Measurements from ENCODE around the gene TBC1D4. TPM values are rescaled to one million over a fixed set of nuclear protein-coding genes. Genes with fewer than 3 reads are reported as not detected.

Gene TBC1D4
- total RNA-seq, 1 donor from 2014 or later, result 26.1 TPM

DNA sequence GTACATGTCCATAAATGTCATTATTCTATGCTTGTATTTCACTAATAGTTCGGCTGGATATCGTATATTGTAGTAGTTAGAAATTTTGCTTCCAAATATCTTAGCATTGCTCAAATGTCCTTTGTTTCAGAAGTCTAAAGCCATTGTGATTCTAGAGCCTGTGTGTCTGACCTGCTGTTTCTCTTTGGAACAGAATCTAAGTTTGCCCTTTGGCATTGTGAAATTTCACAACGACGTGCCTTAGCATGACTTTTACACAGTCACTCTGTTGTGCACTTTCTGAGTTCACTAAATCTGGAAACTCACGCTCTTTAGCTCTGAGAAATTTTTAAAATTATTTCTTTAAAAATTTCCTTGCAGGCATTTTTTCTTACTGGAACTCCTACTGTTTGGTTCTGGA lies 152.2 kb downstream of the TBC1D4 start:
- ATAC-seq, result peak; percentile 66

DNA sequence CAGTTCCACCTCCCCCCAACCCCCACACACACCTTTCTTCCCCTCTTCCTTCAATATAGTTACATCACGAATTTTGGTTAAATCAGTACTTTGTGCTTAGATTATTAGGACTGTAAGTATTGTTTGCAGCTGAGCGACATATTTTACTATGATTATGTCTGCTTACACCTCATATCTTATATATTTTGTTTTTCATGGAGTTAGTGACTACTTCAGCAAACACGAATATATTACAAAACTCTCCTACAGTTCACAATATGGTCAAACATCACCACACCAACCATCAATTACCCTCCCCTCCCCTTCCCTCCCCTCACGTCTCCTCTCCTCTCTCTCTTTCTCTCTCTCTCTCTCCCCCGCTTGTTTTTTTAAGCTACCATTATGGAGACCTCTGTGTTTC lies 152.9 kb downstream of the TBC1D4 start:
- Histone ChIP-seq H3K27ac (no peak overlapping the region), H3K9me3 (no peaks in the 10 kb centered on the region), H3K27me3 (no peaks in the 10 kb centered on the region), H3K4me1 (no peaks in the 10 kb centered on the region), H3K36me3 (no peaks in the 10 kb centered on the region), H3K4me3 (no peak overlapping the region)
- ATAC-seq, result no peak
- intact Hi-C loops (cut with DNase I), result no loop called here
- TF ChIP-seq, protein P1, sequence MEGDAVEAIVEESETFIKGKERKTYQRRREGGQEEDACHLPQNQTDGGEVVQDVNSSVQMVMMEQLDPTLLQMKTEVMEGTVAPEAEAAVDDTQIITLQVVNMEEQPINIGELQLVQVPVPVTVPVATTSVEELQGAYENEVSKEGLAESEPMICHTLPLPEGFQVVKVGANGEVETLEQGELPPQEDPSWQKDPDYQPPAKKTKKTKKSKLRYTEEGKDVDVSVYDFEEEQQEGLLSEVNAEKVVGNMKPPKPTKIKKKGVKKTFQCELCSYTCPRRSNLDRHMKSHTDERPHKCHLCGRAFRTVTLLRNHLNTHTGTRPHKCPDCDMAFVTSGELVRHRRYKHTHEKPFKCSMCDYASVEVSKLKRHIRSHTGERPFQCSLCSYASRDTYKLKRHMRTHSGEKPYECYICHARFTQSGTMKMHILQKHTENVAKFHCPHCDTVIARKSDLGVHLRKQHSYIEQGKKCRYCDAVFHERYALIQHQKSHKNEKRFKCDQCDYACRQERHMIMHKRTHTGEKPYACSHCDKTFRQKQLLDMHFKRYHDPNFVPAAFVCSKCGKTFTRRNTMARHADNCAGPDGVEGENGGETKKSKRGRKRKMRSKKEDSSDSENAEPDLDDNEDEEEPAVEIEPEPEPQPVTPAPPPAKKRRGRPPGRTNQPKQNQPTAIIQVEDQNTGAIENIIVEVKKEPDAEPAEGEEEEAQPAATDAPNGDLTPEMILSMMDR (IDR thresholded peaks at IDR 0.05), result no peak
- no peak for DNase-seq

More for the DNA sequence above, 152.2 kb downstream of the TBC1D4 start:
- Histone ChIP-seq H3K4me3 (no peak overlapping the region), H3K4me1 (no peaks in the 10 kb centered on the region), H3K9me3 (no peaks in the 10 kb centered on the region), H3K27me3 (no peaks in the 10 kb centered on the region), H3K36me3 (no peaks in the 10 kb centered on the region), H3K27ac (no peak overlapping the region)
- TF ChIP-seq, protein P1 (IDR thresholded peaks at IDR 0.05), result no peak
- intact Hi-C loops (cut with DNase I), result no loop called here
- DNase-seq, result no peak

DNA sequence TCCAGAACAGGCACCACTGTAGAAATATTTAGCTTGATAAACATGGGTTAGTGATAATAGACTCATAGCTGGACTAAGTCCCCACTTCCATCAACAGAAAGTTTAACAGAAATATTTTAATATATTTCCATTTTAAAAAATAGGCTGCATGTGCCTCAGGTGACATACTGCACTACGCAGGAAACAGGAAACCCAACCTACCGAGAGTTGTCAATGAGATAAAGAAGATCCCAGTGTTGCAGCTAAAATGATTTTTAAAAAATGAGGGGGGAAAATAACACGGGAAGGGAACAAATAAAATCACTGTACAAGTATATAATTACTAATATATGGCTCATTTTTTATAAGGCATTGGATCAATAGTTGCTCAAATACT lies 154.8 kb downstream of the TBC1D4 start:
- ATAC-seq (no peak), DNase-seq (no peak)
- intact Hi-C loops (cut with DNase I), result no loop called here
- TF ChIP-seq, protein P1 (IDR thresholded peaks at IDR 0.05), result no peak
- Histone ChIP-seq H3K36me3 (no peaks in the 10 kb centered on the region), H3K27ac (peak overlapping the region; percentile 32), H3K4me1 (no peaks in the 10 kb centered on the region), H3K27me3 (no peaks in the 10 kb centered on the region), H3K9me3 (no peaks in the 10 kb centered on the region), H3K4me3 (peak overlapping the region; percentile 22)

DNA sequence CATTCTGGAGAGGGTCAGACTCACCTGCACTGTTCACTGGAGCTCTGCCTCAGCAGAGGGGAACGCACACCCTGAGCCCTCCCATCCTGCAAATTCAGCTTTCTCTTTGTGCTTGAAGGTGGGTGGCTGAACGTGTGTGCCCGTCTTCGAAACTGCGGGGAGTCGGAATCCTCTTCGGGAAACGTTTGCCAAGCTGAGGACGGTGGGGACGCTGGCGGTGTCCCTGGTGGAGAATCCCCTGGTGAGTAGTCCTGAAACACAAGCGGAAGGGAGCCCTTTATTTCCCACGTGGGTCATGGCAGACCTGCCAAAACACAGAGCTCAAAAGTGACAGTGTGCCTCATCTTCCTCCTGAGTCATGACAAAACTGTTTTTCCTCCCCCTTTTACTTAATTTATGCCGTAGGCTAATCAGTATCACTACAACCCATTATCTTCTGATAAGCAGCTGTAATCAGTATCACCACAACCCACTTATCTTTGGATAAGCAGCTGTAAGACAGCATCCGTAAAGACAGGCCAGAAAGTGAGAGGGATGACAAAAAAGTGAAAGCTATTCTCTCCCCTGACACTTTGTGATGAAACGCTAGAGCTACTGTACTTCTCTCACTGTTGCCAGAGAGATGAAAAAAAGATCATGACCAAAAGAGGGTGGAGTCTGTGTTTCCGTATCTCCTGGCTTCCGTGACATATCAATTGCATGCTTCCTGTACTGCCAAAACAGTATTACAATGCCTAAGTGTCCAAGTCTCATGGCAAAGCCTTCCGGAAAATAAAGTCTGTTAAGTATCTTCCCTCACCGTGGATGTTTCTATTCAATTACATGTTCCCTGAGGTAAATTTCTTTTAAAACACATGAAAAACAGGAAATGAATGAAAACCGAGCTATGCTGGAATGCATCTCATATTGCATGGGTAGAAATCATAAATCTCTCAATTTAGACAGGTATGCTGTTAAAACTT lies 155.5 kb downstream of the TBC1D4 start:
- no peaks in the 10 kb centered on the region for H3K9me3 ChIP-seq
- no peaks in the 10 kb centered on the region for H3K4me1 ChIP-seq
- intact Hi-C loops (cut with DNase I), result no loop called here
- H3K36me3 ChIP-seq, result no peaks in the 10 kb centered on the region
- peak; percentile 90 for ATAC-seq
- TF ChIP-seq, protein P1 (IDR thresholded peaks at IDR 0.05), result no peak
- H3K27me3 ChIP-seq, result no peaks in the 10 kb centered on the region
- peak overlapping the region; percentile 39 for H3K27ac ChIP-seq
- no peak for DNase-seq
- H3K4me3 ChIP-seq, result peak overlapping the region; percentile 22

DNA sequence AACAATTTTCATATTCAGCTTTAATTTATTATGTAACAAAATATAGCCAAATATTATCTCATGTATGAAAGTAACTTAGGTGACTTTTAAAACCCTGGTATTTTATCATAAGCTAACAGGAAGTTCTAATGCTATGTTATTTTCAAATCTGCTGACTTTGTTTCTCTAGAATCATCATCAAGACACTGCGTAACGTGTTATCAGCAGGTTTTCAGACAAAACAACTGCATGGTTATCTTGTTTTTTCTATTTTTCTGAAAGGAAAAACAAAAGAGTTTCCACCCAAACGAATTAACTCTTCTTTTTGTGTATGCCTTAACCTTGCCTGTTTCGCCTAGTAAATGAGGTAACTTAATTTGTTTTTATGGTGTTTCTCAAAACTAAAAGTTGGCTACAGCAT lies 156.3 kb downstream of the TBC1D4 start:
- Histone ChIP-seq H3K27ac (peak overlapping the region; percentile 39), H3K36me3 (no peaks in the 10 kb centered on the region), H3K4me1 (no peaks in the 10 kb centered on the region), H3K4me3 (peak overlapping the region; percentile 22), H3K27me3 (no peaks in the 10 kb centered on the region), H3K9me3 (no peaks in the 10 kb centered on the region)
- intact Hi-C loops (cut with DNase I), result no loop called here
- TF ChIP-seq, protein P1 (IDR thresholded peaks at IDR 0.05), result no peak
- ATAC-seq (no peak), DNase-seq (no peak)
